SU-DHL-6 (cell line): ENCODE measurements around the gene FOXA1.

ENCODE experiments used
- EZH2phosphoT487 ChIP-seq: fragments of 200-600 bp; sonication (generic), shearing (Covaris generic); conservative IDR thresholded peaks from 2 replicates; pipeline ENCODE4 v1.6.1; 2018; ENCODE audit warnings: mild to moderate bottlenecking, antibody characterized with exemption, low read length, moderate library complexity, mixed read lengths
- TF ChIP-seq, protein P1 (sequence below): fragments of 200-600 bp; sonication (generic); IDR thresholded peaks from one replicate; pipeline ENCODE4 v1.5.1; 2017; ENCODE audit warnings: antibody characterized with exemption, mild to moderate bottlenecking, low read length, moderate library complexity; ENCODE audit not compliant: insufficient read depth, poor library complexity, severe bottlenecking

- TF ChIP-seq, protein P1, sequence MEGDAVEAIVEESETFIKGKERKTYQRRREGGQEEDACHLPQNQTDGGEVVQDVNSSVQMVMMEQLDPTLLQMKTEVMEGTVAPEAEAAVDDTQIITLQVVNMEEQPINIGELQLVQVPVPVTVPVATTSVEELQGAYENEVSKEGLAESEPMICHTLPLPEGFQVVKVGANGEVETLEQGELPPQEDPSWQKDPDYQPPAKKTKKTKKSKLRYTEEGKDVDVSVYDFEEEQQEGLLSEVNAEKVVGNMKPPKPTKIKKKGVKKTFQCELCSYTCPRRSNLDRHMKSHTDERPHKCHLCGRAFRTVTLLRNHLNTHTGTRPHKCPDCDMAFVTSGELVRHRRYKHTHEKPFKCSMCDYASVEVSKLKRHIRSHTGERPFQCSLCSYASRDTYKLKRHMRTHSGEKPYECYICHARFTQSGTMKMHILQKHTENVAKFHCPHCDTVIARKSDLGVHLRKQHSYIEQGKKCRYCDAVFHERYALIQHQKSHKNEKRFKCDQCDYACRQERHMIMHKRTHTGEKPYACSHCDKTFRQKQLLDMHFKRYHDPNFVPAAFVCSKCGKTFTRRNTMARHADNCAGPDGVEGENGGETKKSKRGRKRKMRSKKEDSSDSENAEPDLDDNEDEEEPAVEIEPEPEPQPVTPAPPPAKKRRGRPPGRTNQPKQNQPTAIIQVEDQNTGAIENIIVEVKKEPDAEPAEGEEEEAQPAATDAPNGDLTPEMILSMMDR: no peak
- no peak for TF ChIP-seq EZH2phosphoT487
Measured at GRCh38 chr14:37622231-37622923, 27.3 kb upstream of the FOXA1 start.
